GM19193 (cell line): ENCODE data around the gene HES5.

Experiments used
- POLR2A ChIP-seq: IDR thresholded peaks from 4 replicates; pipeline ENCODE4 v1.6.1; 2011; ENCODE audit not compliant: insufficient read depth, insufficient read length; ENCODE audit errors: extremely low read depth

Gene HES5, protein sequence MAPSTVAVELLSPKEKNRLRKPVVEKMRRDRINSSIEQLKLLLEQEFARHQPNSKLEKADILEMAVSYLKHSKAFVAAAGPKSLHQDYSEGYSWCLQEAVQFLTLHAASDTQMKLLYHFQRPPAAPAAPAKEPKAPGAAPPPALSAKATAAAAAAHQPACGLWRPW

DNA sequence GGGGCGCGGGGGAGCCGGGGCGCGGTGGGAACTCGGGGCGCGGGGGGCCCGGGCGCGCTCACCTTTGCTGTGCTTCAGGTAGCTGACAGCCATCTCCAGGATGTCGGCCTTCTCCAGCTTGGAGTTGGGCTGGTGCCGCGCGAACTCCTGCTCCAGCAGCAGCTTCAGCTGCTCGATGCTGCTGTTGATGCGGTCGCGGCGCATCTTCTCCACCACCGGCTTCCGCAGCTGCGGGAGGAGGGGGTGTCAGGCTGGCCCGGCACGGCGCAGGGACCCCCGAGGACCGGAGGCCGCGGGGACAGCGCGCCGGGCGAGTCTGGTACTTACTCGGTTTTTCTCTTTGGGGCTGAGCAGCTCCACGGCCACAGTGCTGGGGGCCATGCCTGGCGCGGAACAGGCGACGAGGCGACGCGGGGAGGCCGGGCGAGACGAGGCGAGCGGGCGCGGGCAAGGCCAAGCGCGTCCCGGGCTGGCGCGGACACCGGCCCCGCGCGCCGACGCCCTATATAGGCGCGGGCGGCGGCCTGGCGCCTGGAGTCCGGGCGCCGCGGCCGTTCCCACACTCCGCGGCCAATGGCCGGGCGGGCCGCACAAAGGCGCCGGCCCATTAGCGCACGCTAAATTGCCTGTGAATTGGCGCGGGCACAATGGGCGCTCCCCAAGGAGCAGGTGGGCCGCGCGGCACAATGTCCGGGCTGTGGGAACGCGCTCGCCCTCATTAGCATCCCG lies at the start of gene HES5:
Gene HES5 (minus strand): TSS at position 480 of the 729 bp plus-strand sequence. CDS start 99 bp downstream, at position 381.
- TF ChIP-seq POLR2A, result no peak

DNA sequence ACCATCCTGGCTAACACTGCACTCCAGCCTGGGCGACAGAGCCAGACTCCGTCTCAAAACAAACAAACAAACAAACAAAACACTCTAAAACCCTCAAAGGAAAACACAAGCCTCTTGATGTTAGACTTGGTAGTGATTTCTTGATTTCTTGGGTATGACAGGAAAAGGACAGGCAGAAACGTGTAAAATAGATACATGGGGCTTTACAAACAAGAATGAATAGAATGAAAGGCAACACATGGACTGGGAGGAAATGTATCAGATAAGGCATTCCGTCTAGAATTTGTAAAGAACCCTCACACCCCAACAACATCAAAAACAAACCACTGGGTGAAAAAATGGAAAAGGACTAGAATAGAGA lies 48.7 kb upstream of the HES5 start:
- no peak for TF ChIP-seq POLR2A

DNA sequence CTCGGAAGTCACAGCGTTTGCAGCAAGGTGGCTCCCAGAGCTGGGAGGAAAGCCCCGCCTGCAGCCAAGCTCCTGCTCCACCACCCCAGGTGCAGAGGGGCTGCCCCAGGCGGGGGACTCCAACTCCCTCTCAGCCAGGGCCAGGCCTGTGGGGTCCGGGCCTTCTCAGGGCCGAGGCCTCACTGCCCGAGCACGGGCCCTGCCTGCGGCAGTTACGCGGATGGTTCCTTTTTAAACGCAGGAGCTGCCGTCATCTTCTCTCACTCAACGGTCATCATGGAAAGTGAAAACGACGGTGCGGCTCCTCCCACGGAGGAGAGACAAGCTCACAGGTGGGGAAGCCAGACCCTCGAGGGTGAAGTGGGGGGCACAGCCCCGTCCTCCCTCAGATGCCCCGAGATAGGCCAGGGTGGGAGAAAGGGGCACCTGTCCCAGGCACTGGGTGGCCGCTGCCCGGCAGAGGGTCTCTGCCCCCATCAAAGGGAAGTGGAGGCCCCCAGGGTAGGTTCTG lies 47.6 kb upstream of the HES5 start:
- TF ChIP-seq POLR2A, result peak; percentile 61

DNA sequence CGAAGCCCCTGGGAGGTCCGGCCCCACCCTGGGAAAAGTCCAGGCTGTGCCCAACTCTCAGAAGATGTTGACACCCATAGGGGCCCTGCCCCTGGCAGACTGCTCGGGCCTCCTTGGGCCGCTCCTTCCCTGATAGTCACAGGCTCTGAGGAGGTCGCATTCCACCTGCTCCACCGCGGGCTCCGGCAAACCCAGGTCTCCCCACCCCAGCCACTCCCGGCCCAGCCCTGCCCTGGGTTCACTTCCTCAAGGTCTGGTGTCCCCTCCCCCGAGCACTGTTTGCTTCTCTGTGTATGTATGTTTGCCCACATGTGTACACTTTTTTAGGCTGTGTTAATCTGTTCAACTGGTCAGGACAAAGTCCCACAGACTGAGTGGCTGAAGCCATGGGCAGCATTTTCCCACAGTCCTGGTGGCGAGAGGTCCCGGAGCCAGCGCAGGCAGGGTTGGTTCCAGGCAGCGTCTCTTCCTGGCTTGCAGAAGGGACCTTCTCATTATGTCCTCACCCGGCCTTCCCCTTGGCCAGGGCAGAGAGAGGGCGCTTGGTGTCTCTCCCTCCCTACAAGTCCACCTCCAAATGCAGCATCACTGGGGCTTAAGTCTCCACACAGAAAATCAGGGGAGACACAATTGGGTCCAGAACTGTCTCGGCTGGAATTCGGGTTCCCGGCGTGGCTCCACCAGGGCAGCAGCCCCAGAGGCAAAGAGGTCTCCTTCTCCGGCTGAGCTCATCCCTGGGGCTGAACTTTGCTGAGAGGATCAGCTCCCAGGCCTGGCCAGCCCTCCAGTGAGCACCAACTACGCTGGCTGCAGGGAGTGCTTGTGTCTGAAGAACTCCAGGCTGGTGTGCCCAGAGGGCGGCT lies 46.0 kb upstream of the HES5 start:
- no peak for TF ChIP-seq POLR2A

DNA sequence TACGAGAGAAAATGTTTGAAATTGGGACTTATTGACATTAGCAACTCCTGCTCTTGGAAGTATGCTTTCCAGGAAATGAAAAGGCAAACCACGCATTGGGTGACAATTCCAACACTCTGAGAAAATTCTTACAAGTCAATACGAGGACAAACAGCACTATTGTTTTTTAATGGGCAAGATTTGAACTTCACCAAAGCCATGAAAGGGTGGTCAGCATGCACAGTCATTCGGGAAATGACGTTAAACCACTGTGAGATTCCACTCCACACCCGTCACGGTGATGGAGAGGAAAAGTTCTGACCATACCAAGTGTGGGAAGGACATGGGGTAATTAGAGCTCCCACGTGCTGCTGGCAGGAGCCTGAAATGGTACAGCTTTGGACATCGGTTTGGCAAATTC lies 44.3 kb upstream of the HES5 start:
- TF ChIP-seq POLR2A, result no peak

DNA sequence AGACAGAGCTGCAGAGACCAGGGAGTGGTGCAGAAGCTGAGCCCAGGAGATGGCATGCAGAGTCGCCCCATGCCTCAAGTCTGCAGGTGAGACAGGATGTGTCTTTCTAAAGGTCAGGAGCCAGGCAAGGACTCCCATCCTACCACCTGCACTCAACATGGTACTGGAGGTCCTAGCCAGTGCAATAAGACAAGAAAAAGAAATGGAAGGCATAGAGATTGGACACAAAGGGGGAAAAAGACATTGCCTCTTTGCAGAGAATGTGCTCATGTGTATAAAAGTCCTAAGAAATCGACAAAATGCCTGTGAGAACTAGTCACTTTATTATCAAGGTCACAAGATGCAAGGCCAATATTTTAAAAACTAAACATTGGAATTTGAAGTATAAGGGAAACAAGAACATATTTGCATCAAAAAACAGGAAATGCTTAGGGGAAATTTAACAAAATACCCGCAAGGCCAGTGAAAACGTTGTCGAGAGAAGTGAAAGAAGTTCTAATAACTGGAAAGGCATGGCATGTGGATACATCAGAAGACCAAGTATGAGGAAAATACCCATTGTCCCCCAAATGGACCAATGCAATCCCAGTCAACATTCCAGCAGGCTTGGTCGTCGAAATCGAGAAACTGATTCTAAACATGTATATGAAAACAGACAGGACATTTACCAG lies 43.3 kb upstream of the HES5 start:
- TF ChIP-seq POLR2A, result no peak

DNA sequence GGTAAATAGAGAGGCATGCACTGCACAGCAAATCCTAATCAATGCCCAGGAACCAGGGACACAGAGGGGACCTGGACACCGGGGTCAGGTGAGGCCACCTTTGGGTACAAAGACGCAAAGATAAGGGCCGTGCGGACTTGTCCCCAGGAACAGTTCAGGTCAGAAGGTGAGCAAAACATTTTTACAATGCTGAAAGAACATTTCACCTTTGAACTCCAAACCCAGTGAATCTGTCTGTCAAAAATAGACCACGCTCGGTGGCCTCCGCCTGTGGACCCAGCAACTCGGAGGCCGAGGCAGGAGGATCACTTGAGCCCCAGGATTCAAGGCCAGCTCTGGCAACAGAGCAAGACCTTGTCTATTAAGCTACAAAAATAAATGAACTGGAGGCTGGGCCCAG lies 41.3 kb upstream of the HES5 start:
- TF ChIP-seq POLR2A, result no peak

DNA sequence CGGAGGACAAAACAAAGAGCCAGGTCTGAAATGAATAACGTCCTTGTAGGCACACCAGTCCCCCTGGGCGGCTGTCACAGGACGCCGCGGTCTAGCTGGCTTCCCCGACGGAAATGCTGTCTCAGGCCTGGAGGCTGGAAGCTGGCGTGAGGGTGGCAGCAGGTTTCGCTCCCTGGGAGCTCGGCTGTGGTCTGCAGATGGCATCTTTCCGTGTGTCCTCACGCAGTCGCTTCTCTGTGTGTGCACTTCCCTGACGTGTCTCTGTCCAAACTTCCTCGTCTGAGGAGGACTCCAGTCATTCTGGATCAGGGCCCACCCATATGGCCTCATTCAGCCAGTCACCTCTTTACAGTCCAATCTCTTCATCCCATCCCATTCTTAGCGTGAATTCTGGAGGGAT lies 40.3 kb upstream of the HES5 start:
- no peak for TF ChIP-seq POLR2A

DNA sequence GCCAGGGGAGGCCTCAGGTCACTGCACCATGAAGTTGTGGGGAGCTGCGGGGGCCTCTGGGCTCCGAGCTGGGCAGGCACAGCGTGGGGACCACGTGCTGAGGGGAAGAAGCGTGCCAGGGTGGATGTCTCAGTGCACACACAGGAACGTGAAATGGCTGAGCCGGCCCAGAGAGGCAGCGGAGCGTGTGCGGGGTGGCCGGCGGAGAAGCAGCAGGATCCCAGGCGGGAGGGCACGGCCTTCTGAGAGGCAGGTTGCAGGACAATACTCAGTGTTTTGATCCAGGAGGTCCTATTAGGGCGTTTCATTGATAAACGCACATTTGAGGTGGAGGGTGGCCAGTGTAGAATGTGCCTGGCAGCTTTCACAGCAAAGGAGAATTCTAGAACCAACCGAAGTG lies 39.0 kb upstream of the HES5 start:
- TF ChIP-seq POLR2A, result no peak

DNA sequence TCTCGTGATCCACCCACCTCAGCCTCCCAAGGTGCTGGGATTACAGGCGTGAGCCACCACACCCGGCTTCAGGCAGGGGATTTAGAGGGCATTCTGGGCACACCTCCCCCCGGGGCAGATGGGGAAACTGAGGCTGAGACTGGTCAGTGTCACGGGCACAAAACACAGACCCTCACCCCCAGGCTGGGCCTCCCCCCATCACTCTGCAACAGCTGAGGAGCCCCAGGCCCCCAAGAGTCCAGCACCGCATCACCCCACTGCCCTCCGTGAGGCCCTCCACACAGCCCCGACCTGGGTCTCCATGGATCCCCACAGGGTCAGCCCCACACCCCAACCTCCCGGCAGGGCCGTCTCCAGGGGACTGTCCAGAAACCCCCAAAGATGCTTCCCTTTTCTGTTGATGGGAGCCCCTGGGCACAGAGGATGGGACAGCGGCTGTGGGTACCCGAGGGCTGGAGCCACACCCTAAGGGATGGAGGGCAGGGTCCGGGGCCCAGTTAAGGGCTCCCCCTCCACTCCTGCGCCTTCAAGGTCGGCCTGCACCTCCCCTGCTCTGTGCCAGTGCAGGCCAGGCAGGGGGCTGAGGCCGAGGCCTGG lies 37.1 kb upstream of the HES5 start:
- no peak for TF ChIP-seq POLR2A

DNA sequence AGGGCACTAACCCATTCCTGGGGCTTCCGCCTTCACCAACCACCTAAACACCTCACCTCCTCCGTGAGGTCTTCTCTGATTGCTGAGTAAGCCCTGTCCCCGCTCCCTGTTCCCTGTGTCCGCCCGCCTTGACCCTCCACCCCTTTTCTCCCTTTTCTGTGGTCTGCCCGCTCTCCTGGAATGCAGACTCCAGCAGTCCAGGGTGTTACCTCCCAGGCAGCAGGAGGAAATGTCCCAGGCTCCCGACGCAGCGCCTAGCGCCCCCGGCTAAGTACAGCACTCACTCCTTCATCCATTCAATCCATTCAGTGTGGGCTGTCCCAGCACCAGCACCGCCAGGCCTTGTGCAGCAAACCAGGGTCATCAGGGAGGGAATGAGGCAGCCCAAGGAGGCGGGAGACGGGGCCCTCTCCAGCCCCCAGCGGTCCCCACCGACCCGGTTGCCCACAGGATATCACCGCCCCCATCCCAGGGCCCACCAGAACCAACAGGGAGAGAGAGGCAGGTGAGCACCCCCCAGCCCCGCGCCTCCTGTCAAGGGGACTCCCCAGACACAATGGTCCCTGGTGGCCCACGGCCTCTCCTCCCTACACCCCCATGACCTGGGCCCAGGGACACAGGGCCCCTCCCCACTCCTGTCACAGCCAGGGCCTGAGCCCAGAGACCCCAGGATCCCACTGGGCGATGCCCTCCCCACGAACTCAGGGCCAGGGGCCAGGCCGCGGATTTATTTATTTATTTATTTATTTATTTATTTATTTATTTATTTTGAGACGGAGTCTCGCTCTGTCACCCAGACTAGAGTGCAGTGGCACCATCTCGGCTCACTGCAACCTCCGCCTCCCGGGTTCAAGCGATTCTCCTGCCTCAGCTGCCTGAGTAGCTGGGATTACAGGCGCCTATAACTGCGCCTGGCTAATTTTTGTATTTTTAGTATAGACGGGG lies 36.3 kb upstream of the HES5 start:
- no peak for TF ChIP-seq POLR2A

DNA sequence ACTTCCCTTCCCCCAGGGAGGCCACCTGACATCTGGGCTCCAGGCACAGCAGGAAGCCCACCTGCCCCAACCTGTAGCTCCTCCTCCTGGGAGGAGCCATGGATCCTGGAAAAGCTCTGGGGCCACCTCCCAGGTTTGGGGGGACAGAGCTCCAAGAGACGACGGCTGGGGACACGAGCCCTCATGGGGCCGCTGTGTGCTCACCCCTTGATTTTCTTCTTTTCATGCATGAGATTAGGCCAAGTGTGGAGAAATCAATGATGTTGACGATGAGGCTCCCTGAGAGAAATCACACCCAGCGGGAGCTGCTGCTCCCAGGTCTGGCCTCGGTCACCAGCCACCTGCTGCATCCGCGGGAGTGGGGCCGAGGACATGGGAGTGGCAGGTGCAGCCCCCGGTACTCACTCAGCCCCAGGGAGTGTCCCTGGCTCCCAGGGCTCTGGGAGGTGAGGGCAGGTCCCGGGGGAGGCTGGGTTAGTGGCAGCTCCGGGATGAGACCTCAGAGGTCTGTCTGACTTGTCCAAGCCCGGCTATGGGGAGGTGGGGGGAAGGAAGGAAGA lies 34.8 kb upstream of the HES5 start:
- no peak for TF ChIP-seq POLR2A
